ENCODE results near the gene KRT39.

Gene KRT39

GRCh38 chr17:40981115-40981514 lies 14.4 kb upstream of the KRT39 start:
- Histone ChIP-seq H3K36me3 (ENCODE audit: control insufficient read depth, insufficient read depth, low read length) (no peaks in the 10 kb centered on the region), H3K4me3 (ENCODE audit: extremely low read depth, insufficient read depth, low read length, poor library complexity, severe bottlenecking) (no peak overlapping the region), H3K27ac (ENCODE audit: low read depth, low read length, severe bottlenecking) (no peak overlapping the region), H3K9me3 (ENCODE audit: control insufficient read depth, low read length) (no peaks in the 10 kb centered on the region), H3K4me1 (ENCODE audit: control insufficient read depth, insufficient read depth, low read length, poor library complexity, severe bottlenecking) (no peaks in the 10 kb centered on the region)
- WGBS, 2 experiments (ENCODE audit: insufficient coverage in 2 of 2): 100% methylated on average over 3 of the region's 5 CpGs; no CpG with 5 or more reads in 1 of the 2 experiments

- H3K27ac ChIP-seq (ENCODE audit: low read depth, low read length, severe bottlenecking): peak overlapping the region; percentile 51
- H3K4me3 ChIP-seq (ENCODE audit: extremely low read depth, insufficient read depth, low read length, poor library complexity, severe bottlenecking): no peak overlapping the region
- WGBS, 2 experiments (ENCODE audit: insufficient coverage in 2 of 2): 88 to 89% methylated on average over 8 of the region's 8 CpGs
- H3K4me1 ChIP-seq (ENCODE audit: control insufficient read depth, insufficient read depth, low read length, poor library complexity, severe bottlenecking): no peaks in the 10 kb centered on the region
- no peaks in the 10 kb centered on the region for H3K9me3 ChIP-seq (ENCODE audit: control insufficient read depth, low read length)
- no peaks in the 10 kb centered on the region for H3K36me3 ChIP-seq (ENCODE audit: control insufficient read depth, insufficient read depth, low read length)
These were observed 13.8 kb upstream of the KRT39 start for GRCh38 chr17:40980596-40980995.

- Histone ChIP-seq H3K4me1 (ENCODE audit: control insufficient read depth, insufficient read depth, low read length, poor library complexity, severe bottlenecking) (no peaks in the 10 kb centered on the region), H3K36me3 (ENCODE audit: control insufficient read depth, insufficient read depth, low read length) (no peaks in the 10 kb centered on the region), H3K27ac (ENCODE audit: low read depth, low read length, severe bottlenecking) (peak overlapping the region; percentile 26), H3K9me3 (ENCODE audit: control insufficient read depth, low read length) (no peaks in the 10 kb centered on the region), H3K4me3 (ENCODE audit: extremely low read depth, insufficient read depth, low read length, poor library complexity, severe bottlenecking) (no peak overlapping the region)
- WGBS, 2 experiments (ENCODE audit: insufficient coverage in 2 of 2): 84 to 88% methylated on average over 2 to 3 of the region's 3 CpGs
These were observed 13.4 kb upstream of the KRT39 start for GRCh38 chr17:40980117-40980516.

GRCh38 chr17:40978575-40979151 lies 11.9 kb upstream of the KRT39 start:
- Histone ChIP-seq H3K4me1 (ENCODE audit: control insufficient read depth, insufficient read depth, low read length, poor library complexity, severe bottlenecking) (no peaks in the 10 kb centered on the region), H3K27ac (ENCODE audit: low read depth, low read length, severe bottlenecking) (no peak overlapping the region), H3K9me3 (ENCODE audit: control insufficient read depth, low read length) (no peaks in the 10 kb centered on the region), H3K4me3 (ENCODE audit: extremely low read depth, insufficient read depth, low read length, poor library complexity, severe bottlenecking) (no peak overlapping the region), H3K36me3 (ENCODE audit: control insufficient read depth, insufficient read depth, low read length) (no peaks in the 10 kb centered on the region)
- WGBS, 2 experiments (ENCODE audit: insufficient coverage in 2 of 2): 91 to 95% methylated on average over 7 to 12 of the region's 13 CpGs

GRCh38 chr17:40975516-40975915 lies 8.8 kb upstream of the KRT39 start:
- H3K27ac ChIP-seq (ENCODE audit: low read depth, low read length, severe bottlenecking): no peak overlapping the region
- no peaks in the 10 kb centered on the region for H3K9me3 ChIP-seq (ENCODE audit: control insufficient read depth, low read length)
- H3K36me3 ChIP-seq (ENCODE audit: control insufficient read depth, insufficient read depth, low read length): no peaks in the 10 kb centered on the region
- no peak overlapping the region for H3K4me3 ChIP-seq (ENCODE audit: extremely low read depth, insufficient read depth, low read length, poor library complexity, severe bottlenecking)
- no peaks in the 10 kb centered on the region for H3K4me1 ChIP-seq (ENCODE audit: control insufficient read depth, insufficient read depth, low read length, poor library complexity, severe bottlenecking)

GRCh38 chr17:40974366-40974765 lies 7.6 kb upstream of the KRT39 start:
- Histone ChIP-seq H3K4me3 (ENCODE audit: extremely low read depth, insufficient read depth, low read length, poor library complexity, severe bottlenecking) (no peak overlapping the region), H3K9me3 (ENCODE audit: control insufficient read depth, low read length) (no peaks in the 10 kb centered on the region), H3K27ac (ENCODE audit: low read depth, low read length, severe bottlenecking) (no peak overlapping the region), H3K36me3 (ENCODE audit: control insufficient read depth, insufficient read depth, low read length) (no peaks in the 10 kb centered on the region), H3K4me1 (ENCODE audit: control insufficient read depth, insufficient read depth, low read length, poor library complexity, severe bottlenecking) (no peaks in the 10 kb centered on the region)
- WGBS, 2 experiments (ENCODE audit: insufficient coverage in 2 of 2): 92% methylated on average over 2 of the region's 3 CpGs; no CpG with 5 or more reads in 1 of the 2 experiments

- H3K27ac ChIP-seq (ENCODE audit: low read depth, low read length, severe bottlenecking): no peak overlapping the region
- no peak overlapping the region for H3K4me3 ChIP-seq (ENCODE audit: extremely low read depth, insufficient read depth, low read length, poor library complexity, severe bottlenecking)
- no CpG with 5 or more reads among the region's 1 CpG for WGBS, 2 experiments (ENCODE audit: insufficient coverage in 2 of 2)
- H3K36me3 ChIP-seq (ENCODE audit: control insufficient read depth, insufficient read depth, low read length): no peaks in the 10 kb centered on the region
- H3K9me3 ChIP-seq (ENCODE audit: control insufficient read depth, low read length): no peaks in the 10 kb centered on the region
- H3K4me1 ChIP-seq (ENCODE audit: control insufficient read depth, insufficient read depth, low read length, poor library complexity, severe bottlenecking): no peaks in the 10 kb centered on the region
These were observed 834 bp upstream of the KRT39 start for GRCh38 chr17:40967582-40967981.

- Histone ChIP-seq H3K27ac (ENCODE audit: low read depth, low read length, severe bottlenecking) (no peak overlapping the region), H3K4me3 (ENCODE audit: extremely low read depth, insufficient read depth, low read length, poor library complexity, severe bottlenecking) (no peak overlapping the region), H3K4me1 (ENCODE audit: control insufficient read depth, insufficient read depth, low read length, poor library complexity, severe bottlenecking) (no peaks in the 10 kb centered on the region), H3K36me3 (ENCODE audit: control insufficient read depth, insufficient read depth, low read length) (no peaks in the 10 kb centered on the region), H3K9me3 (ENCODE audit: control insufficient read depth, low read length) (no peaks in the 10 kb centered on the region)
- WGBS, 2 experiments (ENCODE audit: insufficient coverage in 2 of 2): no CpG with 5 or more reads among the region's 1 CpG
These were observed 2.9 kb downstream of the KRT39 start for GRCh38 chr17:40963838-40964237.

GRCh38 chr17:40962059-40962561 lies 4.6 kb downstream of the KRT39 start:
- Histone ChIP-seq H3K27ac (ENCODE audit: low read depth, low read length, severe bottlenecking) (no peak overlapping the region), H3K36me3 (ENCODE audit: control insufficient read depth, insufficient read depth, low read length) (no peaks in the 10 kb centered on the region), H3K4me1 (ENCODE audit: control insufficient read depth, insufficient read depth, low read length, poor library complexity, severe bottlenecking) (peaks cover 3% of the 10 kb centered on the region), H3K4me3 (ENCODE audit: extremely low read depth, insufficient read depth, low read length, poor library complexity, severe bottlenecking) (no peak overlapping the region), H3K9me3 (ENCODE audit: control insufficient read depth, low read length) (no peaks in the 10 kb centered on the region)
- WGBS, 2 experiments (ENCODE audit: insufficient coverage in 2 of 2): 96 to 100% methylated on average over 2 to 3 of the region's 4 CpGs

GRCh38 chr17:40961591-40961990 lies 5.2 kb downstream of the KRT39 start:
- Histone ChIP-seq H3K36me3 (ENCODE audit: control insufficient read depth, insufficient read depth, low read length) (no peaks in the 10 kb centered on the region), H3K4me1 (ENCODE audit: control insufficient read depth, insufficient read depth, low read length, poor library complexity, severe bottlenecking) (peaks cover 3% of the 10 kb centered on the region), H3K9me3 (ENCODE audit: control insufficient read depth, low read length) (no peaks in the 10 kb centered on the region), H3K27ac (ENCODE audit: low read depth, low read length, severe bottlenecking) (no peak overlapping the region), H3K4me3 (ENCODE audit: extremely low read depth, insufficient read depth, low read length, poor library complexity, severe bottlenecking) (no peak overlapping the region)
- no CpG with 5 or more reads among the region's 1 CpG for WGBS, 2 experiments (ENCODE audit: insufficient coverage in 2 of 2)

- Histone ChIP-seq H3K9me3 (ENCODE audit: control insufficient read depth, low read length) (no peaks in the 10 kb centered on the region), H3K4me1 (ENCODE audit: control insufficient read depth, insufficient read depth, low read length, poor library complexity, severe bottlenecking) (peaks cover 3% of the 10 kb centered on the region), H3K36me3 (ENCODE audit: control insufficient read depth, insufficient read depth, low read length) (no peaks in the 10 kb centered on the region), H3K27ac (ENCODE audit: low read depth, low read length, severe bottlenecking) (no peak overlapping the region), H3K4me3 (ENCODE audit: extremely low read depth, insufficient read depth, low read length, poor library complexity, severe bottlenecking) (no peak overlapping the region)
- 87 to 91% methylated on average over 7 to 8 of the region's 10 CpGs for WGBS, 2 experiments (ENCODE audit: insufficient coverage in 2 of 2)
These were observed 6.6 kb downstream of the KRT39 start for GRCh38 chr17:40960144-40960543.
